Panc1 (cell line): ENCODE data around the gene RETSAT.

Experiments used
- CTCF ChIP-seq: fragments of 450-650 bp; IDR thresholded peaks from 2 replicates; pipeline ENCODE4 v1.5.1; 2017; ENCODE audit warnings: mild to moderate bottlenecking
- POLR2AphosphoS5 ChIP-seq: IDR thresholded peaks from 2 replicates; pipeline ENCODE4 v1.6.1; 2012; ENCODE audit warnings: mild to moderate bottlenecking, low read depth, low read length, moderate library complexity
- REST ChIP-seq, 2 experiments: IDR thresholded peaks; 2 replicates each; pipeline ENCODE4 v1.6.1; 2011 to 2012; ENCODE audit warnings: low read depth in 2 of 2, control low read depth in 1 of 2, low read length in 1 of 2, mild to moderate bottlenecking in 1 of 2, moderate library complexity in 1 of 2; ENCODE audit not compliant: insufficient read depth in 1 of 2
- SIN3A ChIP-seq: IDR thresholded peaks from 2 replicates; pipeline ENCODE4 v1.6.1; 2012; ENCODE audit warnings: low read depth, mild to moderate bottlenecking, low read length, moderate library complexity, borderline replicate concordance; ENCODE audit not compliant: insufficient read depth

- TF ChIP-seq CTCF (no peak), REST (IDR thresholded peaks at IDR 0.05; ENCODE audit: insufficient read depth in 1 of 2, low read depth in 2 of 2, low read length in 1 of 2) (no peak), SIN3A (no peak), POLR2AphosphoS5 (no peak)
These were observed 39.5 kb upstream of the RETSAT start for GRCh38 chr2:85393836-85394235.
